Stimulated activated CD4-positive, alpha-beta T cell treated with anti-CD3 and anti-CD28 coated beads, Interleukin-15, amount 100 ng/mL, for 48 hours (primary cell): ENCODE data around the gene FZD8.

Experiments used
- DNase-seq, 2 donors: peaks; one replicate each; pipeline ENCODE4 v3.0.0-alpha.2; 2020; ENCODE audit warnings: low read depth in 2 of 2

FZD8 gene

DNA sequence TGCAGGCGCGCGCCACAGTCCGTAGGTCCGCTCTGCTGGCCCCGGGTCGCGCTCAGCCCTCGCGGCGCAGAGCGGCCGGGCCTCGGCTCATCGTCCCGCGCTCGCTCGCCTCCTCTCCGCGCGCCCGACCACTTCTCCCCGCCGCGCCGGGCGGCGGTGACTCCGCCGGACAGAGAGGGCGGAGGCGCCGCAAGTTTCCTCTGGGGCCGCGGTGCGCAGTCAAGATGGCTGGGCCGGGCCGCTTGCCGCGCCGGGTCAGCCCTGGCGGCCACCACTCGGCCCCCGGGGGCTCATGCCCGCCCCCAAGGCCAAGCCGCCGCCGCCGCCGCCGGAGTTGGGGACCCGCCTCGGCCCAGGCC is 441 bp downstream of the FZD8 start:
- no peak for DNase-seq

DNA sequence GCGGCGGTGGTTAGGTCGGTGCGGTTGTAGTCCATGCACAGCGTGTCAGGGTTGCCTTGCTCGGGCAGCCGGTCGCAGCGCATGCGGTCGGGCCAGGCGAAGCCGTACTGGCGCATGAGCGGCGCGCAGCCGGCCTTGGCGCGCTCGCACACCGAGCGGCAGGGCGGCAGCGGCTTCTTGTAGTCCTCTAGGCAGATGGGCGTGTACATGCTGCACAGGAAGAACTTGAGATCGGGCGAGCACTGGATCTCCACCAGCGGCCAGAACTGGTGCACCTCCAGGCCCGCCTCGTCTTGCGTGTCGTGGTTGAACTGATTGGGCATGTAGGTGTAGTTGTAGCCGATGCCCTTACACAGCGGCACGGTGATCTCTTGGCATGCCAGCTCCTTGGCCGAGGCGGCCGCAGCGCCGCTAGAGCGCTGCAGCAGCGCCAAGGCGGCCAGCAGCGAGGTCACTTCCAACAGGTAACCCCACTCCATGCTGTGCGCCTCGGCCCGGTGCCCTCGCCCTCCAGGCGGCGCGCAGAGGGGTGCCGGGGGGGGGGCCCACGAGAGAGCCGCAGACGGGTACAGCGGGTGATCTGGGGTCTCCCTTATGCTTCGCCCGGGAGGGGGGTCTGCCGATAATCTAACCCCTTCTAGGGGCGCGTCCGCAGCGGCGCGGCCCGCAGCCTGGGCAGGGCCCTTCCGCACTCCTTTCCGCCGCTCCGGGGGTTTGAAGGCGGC is 983 bp downstream of the FZD8 start:
- DNase-seq, result no peak

DNA sequence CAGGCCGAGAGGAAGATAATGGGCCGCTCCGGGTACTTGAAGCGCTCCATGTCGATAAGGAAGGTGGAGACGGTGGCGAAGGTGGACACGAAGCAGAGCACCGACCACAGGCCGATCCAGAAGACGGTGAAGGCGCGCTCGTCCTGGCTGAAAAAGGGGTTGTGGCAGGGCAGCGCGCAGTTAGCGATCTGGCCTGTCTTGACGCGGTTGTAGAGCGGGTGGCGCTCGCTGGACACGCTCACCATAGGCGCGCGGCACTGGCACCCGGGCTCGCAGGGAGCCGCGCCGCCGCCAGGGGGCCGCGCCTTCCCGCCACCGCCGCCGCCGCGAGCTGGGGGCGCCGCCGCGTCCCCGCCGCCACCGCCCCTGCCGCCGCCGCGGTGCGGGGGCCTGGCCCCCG is 1.6 kb downstream of the FZD8 start:
- no peak for DNase-seq

DNA sequence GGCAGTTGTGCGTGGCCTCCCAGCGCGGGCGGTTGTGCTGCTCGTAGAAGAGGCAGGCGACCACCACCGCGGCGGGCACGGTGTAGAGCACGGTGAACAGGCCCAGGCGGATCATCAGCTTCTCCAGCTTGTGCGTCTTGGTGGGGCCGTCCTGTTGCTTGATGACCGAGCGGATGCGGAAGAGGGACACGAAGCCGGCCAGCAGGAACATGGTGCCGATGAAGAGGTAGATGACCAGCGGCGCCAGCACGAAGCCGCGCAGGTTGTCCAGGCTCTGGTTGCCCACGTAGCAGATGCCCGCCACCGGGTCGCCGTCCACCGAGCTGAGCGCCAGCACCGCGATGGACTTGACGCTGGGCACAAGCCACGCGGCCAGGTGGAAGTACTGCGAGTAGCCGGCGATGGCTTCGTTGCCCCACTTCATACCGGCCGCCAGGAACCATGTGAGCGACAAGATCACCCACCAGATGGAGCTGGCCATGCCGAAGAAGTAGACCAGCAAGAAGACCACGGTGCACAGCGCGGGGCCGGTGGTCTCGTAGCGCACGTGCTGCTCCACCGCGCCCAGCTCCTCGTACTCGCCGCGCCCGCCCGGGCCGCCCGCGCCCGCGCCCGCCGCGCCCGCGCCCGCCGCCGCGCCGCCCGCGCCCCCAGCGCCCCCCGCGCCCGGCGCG is 2.2 kb downstream of the FZD8 start:
- no peak for DNase-seq

DNA sequence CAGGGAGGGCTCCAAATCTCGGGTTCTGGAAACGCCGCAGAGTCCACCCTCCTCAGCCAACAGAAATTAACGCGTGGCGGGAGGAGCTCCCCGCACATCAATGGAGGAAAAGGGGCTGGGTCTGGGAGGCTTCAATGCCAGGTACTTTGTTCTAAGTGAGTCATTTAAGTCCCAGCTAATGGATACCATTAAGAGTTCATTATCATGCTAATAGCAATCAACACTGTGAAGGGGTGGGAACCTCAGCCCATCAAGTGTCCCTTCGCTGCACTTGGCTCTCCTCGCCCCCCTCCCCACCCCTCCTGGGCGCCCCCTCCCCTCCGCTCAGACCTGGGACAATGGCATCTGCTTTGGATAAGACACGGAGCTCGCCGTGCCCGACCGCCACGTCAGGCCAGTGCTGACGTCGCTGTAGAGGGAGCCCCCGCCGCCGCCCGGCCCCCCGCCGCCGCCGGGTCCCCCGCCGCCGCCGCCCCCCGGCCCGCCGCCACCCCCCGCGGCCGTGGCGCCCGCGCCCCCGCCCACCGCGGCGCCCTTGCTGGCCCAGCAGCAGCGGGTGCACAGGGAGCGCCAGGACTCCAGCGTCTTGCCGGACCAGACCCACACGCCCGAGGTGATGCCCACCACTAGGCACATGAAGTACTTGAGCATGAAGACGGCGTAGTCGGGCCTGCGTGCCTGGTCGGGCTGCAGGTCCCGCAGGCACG is 2.9 kb downstream of the FZD8 start:
- no peak for DNase-seq

DNA sequence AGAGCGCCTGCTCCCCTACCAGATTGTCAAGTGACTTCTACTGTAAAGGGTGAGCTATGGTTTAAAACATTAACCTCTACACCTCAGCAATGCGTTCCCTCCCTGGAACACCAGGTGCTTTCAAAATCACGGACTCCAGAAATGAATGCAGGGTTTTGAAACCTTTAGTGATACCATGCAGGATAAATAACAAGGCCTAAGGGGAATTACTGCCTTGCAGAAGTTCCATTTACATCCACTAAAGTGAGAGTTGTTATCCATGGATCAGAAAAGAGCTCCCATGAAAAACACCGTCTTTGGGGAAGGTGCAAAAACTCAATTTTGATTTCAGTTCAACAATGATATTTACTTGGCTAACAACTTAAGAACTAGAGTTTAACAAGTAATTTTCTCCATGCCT is 4.0 kb downstream of the FZD8 start:
- DNase-seq, result no peak

DNA sequence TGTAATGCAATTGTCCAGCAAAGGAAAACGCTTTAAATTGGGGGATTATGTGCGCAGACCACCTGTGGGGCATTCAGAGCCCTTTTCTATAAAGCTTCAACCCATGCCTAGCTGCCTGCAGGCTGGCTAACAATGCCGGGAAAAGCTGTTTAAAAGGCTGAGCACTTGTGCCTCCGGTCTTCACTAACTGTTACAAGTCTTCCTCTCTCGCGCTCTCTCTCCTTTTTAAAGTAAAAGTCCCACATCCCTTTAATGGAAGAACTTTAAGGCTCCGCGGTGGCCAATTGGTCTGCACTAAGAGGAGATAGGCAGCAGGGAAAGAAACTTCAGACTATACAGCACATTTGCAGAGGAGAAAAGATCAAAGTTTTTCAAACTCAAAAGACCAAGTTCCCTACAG is 4.6 kb downstream of the FZD8 start:
- DNase-seq, result no peak

DNA sequence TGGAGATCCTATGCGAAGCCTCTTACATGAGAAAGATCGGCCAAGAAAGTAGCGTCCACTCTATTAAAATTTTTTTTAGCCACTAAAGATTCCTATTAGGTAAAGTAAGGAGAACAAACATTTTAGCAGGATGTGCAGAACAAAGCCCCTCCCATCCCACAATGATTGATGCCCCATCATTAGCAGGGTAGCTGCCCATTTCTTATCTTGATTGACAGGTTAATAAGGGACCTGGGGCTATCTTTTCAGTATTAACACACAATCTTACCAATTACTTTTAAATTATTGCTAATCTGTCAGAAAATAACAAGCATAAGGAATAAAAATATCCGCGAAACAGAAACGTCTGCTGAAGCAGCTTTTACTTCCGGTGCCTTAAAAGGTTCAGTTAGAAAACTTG is 5.1 kb downstream of the FZD8 start:
- DNase-seq, result no peak

DNA sequence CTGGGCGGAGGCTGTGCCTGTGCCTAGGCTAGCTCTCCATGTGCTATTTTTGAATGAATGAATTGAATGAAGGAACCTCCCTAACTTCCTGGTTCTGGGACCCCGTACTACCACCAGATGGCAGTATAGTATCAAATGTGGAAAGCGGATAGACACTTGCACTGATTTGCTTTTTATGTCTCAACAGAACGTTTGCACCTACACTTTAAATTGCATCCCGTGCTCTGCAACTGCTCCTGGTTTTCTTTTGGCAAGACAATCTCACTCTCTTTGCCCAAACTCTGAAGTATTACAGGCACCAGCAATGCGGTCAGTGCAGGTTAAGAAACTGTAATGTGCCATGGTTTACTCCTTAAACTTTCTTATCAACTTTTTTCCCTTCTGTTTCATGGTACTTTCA is 6.5 kb downstream of the FZD8 start:
- no peak for DNase-seq

DNA sequence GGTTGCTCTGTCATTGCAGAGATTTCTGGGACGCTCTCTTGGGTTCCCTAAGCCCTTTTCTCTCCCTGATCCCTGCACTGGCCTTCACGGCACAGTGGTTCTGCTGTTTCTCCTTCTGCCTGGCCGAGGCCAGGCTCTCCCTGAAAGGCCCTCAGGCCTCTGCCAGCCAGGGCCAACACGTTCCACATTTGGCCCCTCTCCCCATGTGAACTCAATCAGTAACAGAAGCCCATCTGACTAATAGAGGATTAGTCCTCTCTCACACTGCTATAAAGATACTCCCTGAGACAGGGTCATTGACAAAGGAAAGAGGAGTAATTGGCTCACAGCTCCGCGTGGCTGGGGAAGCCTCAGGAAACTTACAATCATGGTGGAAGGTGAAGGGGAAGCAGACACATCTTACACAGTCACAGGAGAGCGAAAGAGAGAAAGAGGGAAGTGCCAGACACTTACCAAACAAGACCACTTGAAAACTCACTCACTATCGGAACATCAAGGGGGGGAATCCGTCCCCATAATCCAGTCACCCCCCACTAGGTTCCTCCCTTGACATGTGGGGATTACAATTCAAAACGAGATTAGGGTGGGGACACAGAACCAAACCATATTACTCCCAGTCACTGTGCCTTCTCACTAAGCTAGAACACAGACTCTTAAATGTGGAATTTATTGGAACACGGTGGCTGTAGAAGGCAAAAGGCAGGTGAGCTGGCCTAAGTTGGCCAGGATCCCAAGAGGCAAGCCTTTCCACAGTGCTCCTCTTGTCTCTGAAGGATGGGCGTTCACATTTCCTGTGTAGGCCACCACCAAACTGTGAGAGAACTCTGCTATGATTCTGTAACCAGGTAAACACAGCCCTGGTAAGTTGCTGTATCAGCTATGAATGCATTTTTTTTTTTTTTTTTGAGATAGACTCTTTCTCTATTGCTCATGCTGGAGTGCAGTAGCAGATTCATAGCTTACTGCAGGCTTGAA is 8.8 kb downstream of the FZD8 start:
- no peak for DNase-seq

DNA sequence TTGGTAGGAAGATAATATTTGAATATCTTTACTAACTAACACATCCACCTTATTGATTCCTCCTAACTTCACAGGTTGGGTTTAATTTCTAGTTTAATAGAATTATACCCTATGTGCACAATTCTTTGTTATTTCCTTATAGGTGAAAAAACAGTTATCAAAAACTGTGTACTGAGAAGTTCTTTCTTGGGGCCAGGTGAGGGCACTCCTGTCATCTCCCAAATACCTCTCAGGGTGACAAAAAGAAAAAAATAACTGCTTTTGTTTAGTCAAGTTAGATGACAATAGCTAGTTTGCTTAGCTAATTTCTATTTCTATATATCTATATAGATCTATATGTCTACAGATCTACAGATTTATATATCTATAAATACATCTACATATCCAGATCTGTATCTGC is 10.1 kb downstream of the FZD8 start:
- DNase-seq, result no peak

DNA sequence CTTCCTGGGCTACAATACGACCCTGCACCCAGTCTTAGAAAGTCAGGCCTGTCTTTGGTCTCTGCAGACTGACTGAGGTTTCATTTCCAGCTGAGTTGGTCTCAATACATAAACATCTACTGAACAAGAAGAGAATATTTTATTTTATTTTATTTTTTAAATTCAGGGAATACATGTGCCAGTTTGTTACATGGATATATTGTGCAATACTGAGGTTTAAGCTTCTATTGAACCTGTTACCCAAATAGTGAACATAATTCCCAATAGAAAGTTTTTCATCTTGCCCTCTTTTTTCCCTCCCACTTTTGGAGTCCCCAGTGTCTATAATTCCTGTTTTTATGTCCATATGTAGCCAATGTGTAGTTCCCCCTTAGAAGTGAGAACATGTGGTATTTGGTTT is 10.7 kb downstream of the FZD8 start:
- no peak for DNase-seq

DNA sequence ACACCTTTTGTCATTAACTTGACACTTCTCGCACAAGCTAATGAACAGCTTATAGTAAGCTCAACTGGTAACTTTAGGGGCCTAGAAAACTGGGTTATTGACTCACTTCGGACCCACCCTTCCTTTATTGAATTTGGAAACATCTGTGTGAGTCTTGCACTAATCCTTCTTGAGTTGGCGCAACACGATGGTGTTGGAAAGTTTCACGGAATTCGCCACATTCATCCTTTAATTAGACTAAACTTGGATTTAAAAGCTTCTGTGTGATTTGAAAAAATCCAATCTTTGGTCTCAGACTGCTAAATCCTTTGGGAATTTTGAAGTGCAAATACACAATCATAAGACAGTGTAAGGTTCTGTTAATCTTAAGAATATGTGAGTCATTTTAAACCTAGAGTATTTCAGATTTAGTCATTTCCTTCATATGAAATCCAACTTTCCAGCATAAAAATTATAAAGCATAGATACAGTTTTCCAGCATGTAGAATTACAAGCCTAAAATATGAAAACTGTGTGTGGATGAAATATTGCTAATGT is 15.1 kb downstream of the FZD8 start:
- no peak for DNase-seq

DNA sequence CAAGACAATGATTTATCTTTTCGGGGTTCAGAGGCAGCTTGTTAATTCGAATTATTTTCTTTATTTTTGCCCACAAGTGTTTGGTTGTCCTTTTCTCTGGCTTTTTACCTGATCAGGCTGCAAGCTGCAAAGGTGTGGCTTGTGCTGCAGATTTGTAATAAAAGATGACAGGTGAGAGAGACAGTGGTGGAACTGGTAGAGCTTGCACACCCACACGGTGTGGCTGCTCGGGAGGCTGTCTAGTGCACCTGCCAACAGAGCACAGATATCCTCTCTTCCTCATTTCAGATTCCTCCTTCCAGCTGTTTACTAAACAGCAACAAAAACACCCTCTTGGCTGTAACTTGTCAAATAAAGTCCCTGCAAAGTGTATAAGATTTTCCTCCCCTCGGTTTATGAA is 27.8 kb downstream of the FZD8 start:
- DNase-seq, result no peak

DNA sequence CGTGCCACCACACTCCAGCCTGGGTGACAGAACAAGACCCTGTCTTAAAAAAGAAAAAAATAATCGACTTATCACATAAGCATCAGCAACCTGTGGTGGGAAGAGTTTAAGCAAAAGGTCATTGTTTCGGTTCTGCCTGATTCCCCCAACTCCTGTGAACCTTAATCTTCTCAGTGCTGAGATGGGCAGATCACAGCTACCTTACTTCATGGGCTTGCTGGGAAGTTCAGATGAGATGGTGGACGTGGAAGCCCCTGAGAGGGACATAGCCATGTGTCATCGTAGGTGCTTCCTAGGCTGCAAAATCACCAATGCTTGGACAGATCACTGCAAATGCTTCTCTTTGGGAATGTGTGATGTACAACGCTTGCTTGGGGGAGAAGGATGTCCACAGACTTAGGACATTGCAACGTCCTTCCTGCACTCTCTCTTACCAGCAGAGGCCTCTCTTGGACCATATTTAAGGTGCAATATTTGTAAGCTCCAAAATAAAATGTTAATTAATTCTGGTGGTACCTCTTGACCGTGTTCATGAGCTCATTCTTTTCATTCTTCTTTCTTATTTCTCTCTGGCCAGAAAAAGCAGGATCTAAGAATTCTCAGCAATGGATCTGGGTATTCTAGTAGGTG is 28.4 kb downstream of the FZD8 start:
- DNase-seq, result no peak

DNA sequence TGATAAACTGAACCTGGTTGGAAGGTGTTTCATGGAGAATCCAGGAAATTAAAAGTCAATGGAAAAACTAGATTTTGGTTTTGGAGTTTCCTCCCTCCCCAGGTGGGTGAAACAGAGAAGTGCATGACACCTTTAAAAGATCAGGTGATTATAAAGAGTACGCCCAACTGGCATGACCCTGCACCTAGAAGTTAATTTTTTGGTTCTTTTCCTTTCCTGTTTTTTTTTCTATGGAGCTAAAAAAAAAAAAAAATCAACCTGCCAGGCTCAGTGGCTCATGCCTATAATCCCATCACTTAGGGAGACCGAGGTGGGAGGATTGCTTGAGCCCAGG is 29.0 kb downstream of the FZD8 start:
- no peak for DNase-seq

DNA sequence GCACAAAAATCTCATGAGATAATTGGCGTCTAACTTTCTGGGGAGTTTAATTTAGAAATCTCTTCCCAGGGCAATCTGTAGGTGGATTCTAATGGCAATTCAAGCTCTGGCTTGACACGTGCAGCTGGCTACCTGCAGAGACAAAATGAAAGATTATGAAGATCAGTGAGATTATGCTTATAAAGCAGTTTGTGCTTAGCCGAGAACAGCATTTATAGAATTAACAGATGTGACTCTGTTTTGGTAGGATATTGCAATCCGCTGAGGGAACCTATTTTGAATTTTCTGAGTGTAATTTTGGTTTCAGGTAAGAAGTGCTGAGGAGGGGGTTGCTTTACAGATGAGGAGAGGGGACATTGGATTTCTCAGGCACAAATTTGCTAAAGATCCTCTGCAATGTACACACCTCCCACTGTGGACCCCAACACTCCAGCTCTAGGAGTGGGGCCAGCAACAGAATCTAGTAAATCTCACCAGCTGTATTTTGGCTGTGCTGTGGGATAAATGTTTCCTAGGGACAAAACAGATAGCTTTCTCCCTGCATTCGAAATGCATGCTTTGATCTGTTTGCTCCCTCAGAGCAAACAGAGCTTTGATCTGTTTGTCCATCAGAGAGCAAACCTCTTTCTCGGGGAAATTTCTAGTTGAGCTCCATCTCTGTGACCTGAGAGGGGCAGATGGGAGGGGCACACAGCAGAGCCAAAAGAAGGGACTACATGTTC is 29.6 kb downstream of the FZD8 start:
- no peak for DNase-seq

DNA sequence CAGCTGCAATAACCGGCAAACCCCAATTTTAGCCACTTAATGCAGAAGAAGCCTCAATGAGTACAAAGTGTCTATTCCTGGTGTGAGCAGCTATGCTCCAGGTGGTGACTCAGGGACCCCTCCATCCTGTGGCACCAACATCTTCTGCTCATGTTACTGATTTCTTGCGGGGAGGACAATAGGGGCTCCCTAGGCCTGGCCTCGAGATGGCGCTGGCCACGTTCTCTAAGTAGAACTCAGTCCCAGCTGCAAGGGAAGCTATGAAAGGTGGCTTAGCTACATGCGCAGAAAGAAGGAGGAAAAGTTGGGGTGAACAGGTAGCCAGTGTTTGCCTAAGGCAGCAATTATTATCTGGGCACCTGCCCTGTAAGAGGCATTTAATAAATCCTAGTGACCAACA is 30.3 kb downstream of the FZD8 start:
- no peak for DNase-seq

DNA sequence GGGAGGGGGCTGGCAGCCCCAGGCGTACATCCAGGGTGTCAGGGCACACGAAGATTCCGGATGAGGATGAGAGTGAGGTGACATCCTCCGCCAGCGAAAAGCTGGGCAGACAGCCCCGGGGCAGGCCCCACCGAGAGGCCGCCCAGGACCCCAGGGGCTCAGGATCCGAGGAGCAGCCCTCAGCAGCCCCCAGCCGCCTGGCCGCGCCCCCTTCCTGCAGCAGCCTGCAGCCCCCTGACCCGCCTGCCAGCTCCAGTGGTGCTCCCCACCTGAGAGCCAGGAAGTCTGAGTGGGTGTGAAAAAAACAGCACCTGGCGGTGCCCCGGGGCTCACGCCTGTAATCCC is 33.8 kb downstream of the FZD8 start:
- DNase-seq, result no peak

DNA sequence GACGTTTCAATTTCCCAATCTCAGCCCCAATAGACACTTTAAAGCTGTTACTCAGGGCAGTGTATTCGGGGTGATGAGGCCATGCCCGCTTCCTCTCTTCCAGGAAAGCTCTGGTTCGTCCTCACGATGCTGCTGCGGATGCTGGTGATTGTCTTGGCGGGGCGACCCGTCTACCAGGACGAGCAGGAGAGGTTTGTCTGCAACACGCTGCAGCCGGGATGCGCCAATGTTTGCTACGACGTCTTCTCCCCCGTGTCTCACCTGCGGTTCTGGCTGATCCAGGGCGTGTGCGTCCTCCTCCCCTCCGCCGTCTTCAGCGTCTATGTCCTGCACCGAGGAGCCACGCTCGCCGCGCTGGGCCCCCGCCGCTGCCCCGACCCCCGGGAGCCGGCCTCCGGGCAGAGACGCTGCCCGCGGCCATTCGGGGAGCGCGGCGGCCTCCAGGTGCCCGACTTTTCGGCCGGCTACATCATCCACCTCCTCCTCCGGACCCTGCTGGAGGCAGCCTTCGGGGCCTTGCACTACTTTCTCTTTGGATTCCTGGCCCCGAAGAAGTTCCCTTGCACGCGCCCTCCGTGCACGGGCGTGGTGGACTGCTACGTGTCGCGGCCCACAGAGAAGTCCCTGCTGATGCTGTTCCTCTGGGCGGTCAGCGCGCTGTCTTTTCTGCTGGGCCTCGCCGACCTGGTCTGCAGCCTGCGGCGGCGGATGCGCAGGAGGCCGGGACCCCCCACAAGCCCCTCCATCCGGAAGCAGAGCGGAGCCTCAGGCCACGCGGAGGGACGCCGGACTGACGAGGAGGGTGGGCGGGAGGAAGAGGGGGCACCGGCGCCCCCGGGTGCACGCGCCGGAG is 34.4 kb downstream of the FZD8 start:
- DNase-seq, result no peak
